HCT116 (cell line): ENCODE data around the gene CIC. TPM values are rescaled to one million over a fixed set of nuclear protein-coding genes. Genes with fewer than 3 reads are reported as not detected.

ENCODE experiments used
- ATAC-seq: fragments of 200-7000 bp; cut with Tn5 transposase; 2 replicates; pipeline ENCODE4 v1.9.1; 2020; ENCODE audit warnings: mild to moderate bottlenecking, moderate library complexity
- BruUV-seq: library from RNA; stranded (reverse); fragments of 400-500 nt; replicated peaks from 2 replicates; lab custom pipeline; 2021; lab: Mats Ljungman, UMichigan
- CTCF ChIA-PET: fragments of 300-600 bp; sonication (Branson Sonifier 250); formaldehyde crosslinking; loops from one replicate; lab custom pipeline; 2021; ENCODE audit warnings: antibody characterized with exemption; lab: Charles Lee
- POLR2A ChIA-PET: fragments of 300-600, 350-600 bp; sonication (Branson Sonifier 250); formaldehyde crosslinking; loops from one replicate; lab custom pipeline; 2021; ENCODE audit warnings: antibody characterized with exemption; lab: Charles Lee
- RAD21 ChIA-PET, 2 experiments: fragments of 300-600 bp; sonication (Branson Sonifier 250); formaldehyde crosslinking; loops; one replicate each; lab custom pipeline; 2023; ENCODE audit warnings: low total read pairs in 2 of 2; ENCODE audit not compliant: uncharacterized antibody in 2 of 2, unreplicated experiment in 2 of 2, low non-redundant PET in 1 of 2; lab: Charles Lee
- DNase-seq: peaks from one replicate; pipeline ENCODE4 v3.0.0-alpha.2; 2010; ENCODE audit warnings: low read depth, low spot score
- H2AFZ ChIP-seq: fragments of 200-600 bp; shearing (Covaris generic), sonication (generic); 2 replicates; pipeline ENCODE4 v1.6.1; 2017; ENCODE audit warnings: low read depth, mixed run types, mixed read lengths, antibody characterized with exemption, low read length; ENCODE audit not compliant: poor library complexity, severe bottlenecking
- H3K27ac ChIP-seq: 2 replicates; pipeline ENCODE4 v1.5.1; 2012; ENCODE audit warnings: low read depth, low read length
- H3K27me3 ChIP-seq: fragments of 200-600 bp; sonication (generic); 2 replicates; pipeline ENCODE4 v1.6.1; 2016; ENCODE audit warnings: mixed run types, low read length, mixed read lengths; ENCODE audit not compliant: insufficient read depth
- H3K36me3 ChIP-seq, 2 experiments: fragments of 200-500 bp in 1 of 2; fragments of 200-600 bp in 1 of 2; sonication (Bioruptor generic) in 1 of 2; sonication (generic) in 1 of 2; 2 replicates each; pipeline versions ENCODE4 v1.5.1 to v1.6.1; 2014 to 2016; ENCODE audit warnings: low read length in 2 of 2, inconsistent platforms in 1 of 2, mixed read lengths in 1 of 2, mixed run types in 1 of 2; ENCODE audit not compliant: insufficient read depth in 2 of 2, control insufficient read depth in 1 of 2
- H3K4me1 ChIP-seq, 2 experiments: fragments of 200-600 bp in 1 of 2; sonication (generic) in 1 of 2; 2 replicates each; pipeline versions ENCODE4 v1.5.1 to v1.6.1; 2012 to 2017; ENCODE audit warnings: low read length in 2 of 2, inconsistent platforms in 1 of 2, mild to moderate bottlenecking in 1 of 2, mixed read lengths in 1 of 2, mixed run types in 1 of 2, moderate library complexity in 1 of 2; ENCODE audit not compliant: insufficient read depth in 2 of 2, control insufficient read depth in 1 of 2
- H3K4me2 ChIP-seq: fragments of 200-600 bp; sonication (generic); 2 replicates; pipeline ENCODE4 v1.6.1; 2017; ENCODE audit warnings: mixed run types, low read length, mixed read lengths
- H3K4me3 ChIP-seq, 2 experiments: fragments of 200-600 bp in 1 of 2; sonication (generic) in 1 of 2; replicated peaks in 1 of 2; 2 replicates each; pipeline ENCODE4 v1.5.1; 2011 to 2016; ENCODE audit warnings: low read length in 2 of 2, control low read depth in 1 of 2, low read depth in 1 of 2, mild to moderate bottlenecking in 1 of 2, mixed read lengths in 1 of 2, mixed run types in 1 of 2
- H3K79me2 ChIP-seq: fragments of 200-600 bp; sonication (generic); 2 replicates; pipeline ENCODE4 v1.6.1; 2017; ENCODE audit warnings: mild to moderate bottlenecking, mixed run types, low read length, moderate library complexity, mixed read lengths; ENCODE audit not compliant: insufficient read depth
- H3K9ac ChIP-seq: fragments of 200-600 bp; sonication (generic); 2 replicates; pipeline ENCODE4 v1.6.1; 2016; ENCODE audit warnings: low read length, mixed read lengths
- H3K9me2 ChIP-seq: fragments of 200-600 bp; sonication (generic), shearing (Covaris generic); 2 replicates; pipeline ENCODE4 v1.6.1; 2017; ENCODE audit warnings: mixed run types, mild to moderate bottlenecking, moderate library complexity; ENCODE audit not compliant: insufficient read depth
- H3K9me3 ChIP-seq, 2 experiments: fragments of 200-500 bp in 1 of 2; fragments of 200-600 bp in 1 of 2; sonication (Bioruptor generic) in 1 of 2; sonication (generic) in 1 of 2; 2 replicates each; pipeline ENCODE4 v1.6.1; 2014 to 2017; ENCODE audit warnings: low read length in 2 of 2, mixed read lengths in 2 of 2, inconsistent platforms in 1 of 2, low read depth in 1 of 2, mild to moderate bottlenecking in 1 of 2, mixed run types in 1 of 2, moderate library complexity in 1 of 2; ENCODE audit not compliant: control insufficient read depth in 1 of 2, insufficient read depth in 1 of 2
- H4K20me1 ChIP-seq: fragments of 200-600 bp; sonication (generic), shearing (Covaris generic); 2 replicates; pipeline ENCODE4 v1.6.1; 2017; ENCODE audit warnings: mixed run types, mild to moderate bottlenecking, moderate library complexity; ENCODE audit not compliant: insufficient read depth
- EGR1 ChIP-seq: IDR thresholded peaks from 2 replicates; pipeline ENCODE4 v1.6.1; 2012; ENCODE audit warnings: low read depth
- EZH2 ChIP-seq: fragments of 200-600 bp; sonication (generic); IDR thresholded peaks from 2 replicates; pipeline ENCODE4 v1.6.1; 2017; ENCODE audit warnings: antibody characterized with exemption, mixed run types
- EZH2phosphoT487 ChIP-seq: fragments of 200-600 bp; IDR thresholded peaks from 2 replicates; pipeline ENCODE4 v1.6.1; 2018; ENCODE audit warnings: antibody characterized with exemption, borderline replicate concordance
- JUND ChIP-seq: IDR thresholded peaks from 2 replicates; pipeline ENCODE4 v1.6.1; 2012
- POLR2AphosphoS5 ChIP-seq: IDR thresholded peaks from 2 replicates; pipeline ENCODE4 v1.6.1; 2011; ENCODE audit warnings: mild to moderate bottlenecking, low read depth, low read length, moderate library complexity
- SRF ChIP-seq: IDR thresholded peaks from 2 replicates; pipeline ENCODE4 v1.6.1; 2012; ENCODE audit warnings: low read depth
- YY1 ChIP-seq: IDR thresholded peaks from 2 replicates; pipeline ENCODE4 v1.6.1; 2011; ENCODE audit warnings: low read length, low read depth, moderate library complexity, mild to moderate bottlenecking; ENCODE audit not compliant: insufficient replicate concordance; ENCODE audit errors: extremely low read depth
- ZFX ChIP-seq: fragments of 450-650 bp; IDR thresholded peaks from 2 replicates; pipeline ENCODE4 v1.6.1; 2017
- ZNF274 ChIP-seq: fragments of 200-500 bp; sonication (Bioruptor generic); IDR thresholded peaks from 2 replicates; pipeline ENCODE4 v1.6.1; 2014; ENCODE audit warnings: mild to moderate bottlenecking, low read depth, low read length, inconsistent platforms
- intact Hi-C: fragments of 100-400 bp; cut with micrococcal nuclease; formaldehyde crosslinking; loops from 2 replicates; pipeline ENCODE4 v1.10.0; 2022
- total RNA-seq: library from RNA; stranded (reverse); gene quantifications from one replicate; pipeline ENCODE4 v1.2.1, GENCODE V29; 2021; ENCODE audit not compliant: unreplicated experiment
- TF ChIP-seq, protein P1 (sequence below): IDR thresholded peaks from 2 replicates; pipeline ENCODE4 v1.6.1; 2011; ENCODE audit warnings: mild to moderate bottlenecking, low read length, moderate library complexity; ENCODE audit not compliant: insufficient replicate concordance; ENCODE audit errors: extremely low read depth
- TF ChIP-seq, protein P2 (sequence below): IDR thresholded peaks from 2 replicates; pipeline ENCODE4 v1.6.1; 2012
- TF ChIP-seq, protein P3 (sequence below): IDR thresholded peaks from 2 replicates; pipeline ENCODE4 v1.6.1; 2012; ENCODE audit warnings: low read depth

The CIC gene
- total RNA-seq, 1 experiment from 2014 or later, result 52.0 TPM

DNA sequence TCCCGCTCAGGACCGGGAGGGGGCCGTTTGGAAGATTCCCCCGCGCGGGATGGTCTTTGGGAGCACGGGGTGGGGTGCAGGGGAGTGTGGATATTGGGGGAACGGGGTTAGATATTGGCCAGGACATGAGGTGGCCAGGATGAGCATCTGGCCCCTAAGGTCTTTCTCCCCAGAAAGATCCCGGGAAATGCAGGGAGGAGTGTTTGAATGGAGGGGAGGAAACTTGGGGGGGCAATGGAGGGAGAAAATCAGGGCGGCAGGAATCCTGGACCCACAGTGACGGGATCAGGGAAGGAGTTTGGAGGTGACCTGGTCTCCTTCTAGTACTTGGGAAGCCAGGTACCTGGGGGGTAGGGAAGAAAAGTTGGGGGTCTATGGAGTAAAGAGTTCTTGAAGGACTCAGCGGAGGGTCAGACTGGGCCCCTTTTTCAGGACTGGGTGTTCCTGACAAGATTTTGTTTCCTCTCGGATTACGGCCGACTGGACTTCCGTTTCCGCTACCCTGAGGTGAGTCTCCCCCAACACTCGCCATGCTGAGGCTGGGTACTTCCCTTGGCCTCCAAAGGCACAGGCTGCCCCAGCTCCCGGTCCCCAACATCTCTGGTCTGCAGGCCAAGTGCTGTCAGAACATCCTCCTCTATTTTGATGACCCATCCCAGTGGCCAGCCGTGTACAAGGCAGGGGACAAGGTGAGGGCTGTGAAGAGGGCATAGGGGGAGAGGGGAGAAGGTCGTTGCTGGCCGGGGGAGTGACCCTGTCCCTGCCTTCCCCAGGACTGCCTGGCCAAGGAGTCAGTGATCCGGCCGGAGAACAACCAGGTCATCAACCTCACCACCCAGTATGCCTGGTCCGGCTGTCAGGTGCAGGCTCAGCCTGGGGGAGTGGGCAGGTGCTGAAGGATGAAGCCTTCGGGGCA is 45.0 kb downstream of the CIC start:
- H3K9me3 ChIP-seq, result no peaks in the 10 kb centered on the region
- H3K9ac ChIP-seq, result peak overlapping the region; percentile 49; the same call in 1 of the 2 replicates
- H3K9me2 ChIP-seq, result no peaks in the 10 kb centered on the region
- no TSS peak for BruUV-seq
- CTCF ChIA-PET, result interaction anchor here (1.1 kb wide), 1 partner anchor 8 kb away, joined by 3 read pairs; no protein-coding TSS in a partner anchor
- intact Hi-C loops, result no loop called here
- H2AFZ ChIP-seq, result no peak overlapping the region
- no peaks in the 10 kb centered on the region for H3K27me3 ChIP-seq
- H3K27ac ChIP-seq, result no peak overlapping the region
- H4K20me1 ChIP-seq, result no peaks in the 10 kb centered on the region
- H3K36me3 ChIP-seq, result no peaks in the 10 kb centered on the region
- H3K4me3 ChIP-seq, result peak overlapping the region; percentile 57 to 79
- no peaks in the 10 kb centered on the region for H3K79me2 ChIP-seq
- peaks cover 0 to 18% of the 10 kb centered on the region in 2 experiments; a peak in 2 of 4 replicates for H3K4me1 ChIP-seq
- POLR2A ChIA-PET, result no interaction called here
- RAD21 ChIA-PET, result no interaction called here
- ATAC-seq, result no peak
- no peak for TF ChIP-seq SRF
- TF ChIP-seq, all 23 proteins: peak for 0
- peak overlapping the region; percentile 100 for H3K4me2 ChIP-seq
- DNase-seq, result no peak

DNA sequence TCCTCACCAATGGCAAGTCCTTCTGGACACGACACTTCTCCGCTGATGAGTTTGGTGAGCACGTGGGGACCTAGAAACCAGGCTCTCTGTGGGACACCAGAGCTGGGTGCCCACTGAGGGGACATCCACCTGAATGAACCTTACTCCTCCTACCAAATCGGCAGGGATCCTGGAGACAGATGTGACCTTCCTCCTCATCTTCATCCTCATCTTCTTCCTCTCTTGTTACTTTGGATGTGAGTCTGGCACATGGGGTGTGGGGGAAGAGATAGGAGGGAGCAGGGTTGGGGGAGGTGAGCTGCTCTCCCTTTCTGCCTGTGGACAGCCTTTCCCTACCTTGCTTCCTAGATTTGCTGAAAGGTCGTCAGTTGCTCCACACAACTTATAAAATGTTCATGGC is 46.0 kb downstream of the CIC start:
- H3K9me2 ChIP-seq, result no peaks in the 10 kb centered on the region
- no TSS peak for BruUV-seq
- no peaks in the 10 kb centered on the region for H3K36me3 ChIP-seq
- H3K27ac ChIP-seq, result no peak overlapping the region
- DNase-seq (no peak), ATAC-seq (no peak)
- H3K4me3 ChIP-seq, result no peak overlapping the region
- no peak overlapping the region for H3K9ac ChIP-seq
- H4K20me1 ChIP-seq, result no peaks in the 10 kb centered on the region
- ChIA-PET CTCF (no interaction called here), RAD21 (no interaction called here), POLR2A (no interaction called here)
- H3K79me2 ChIP-seq, result no peaks in the 10 kb centered on the region
- TF ChIP-seq SRF (no peak), ZFX (no peak), EZH2 (no peak), POLR2AphosphoS5 (no peak), EZH2phosphoT487 (no peak), YY1 (no peak), ZNF274 (no peak), EGR1 (no peak), JUND (no peak)
- TF ChIP-seq, protein P1, sequence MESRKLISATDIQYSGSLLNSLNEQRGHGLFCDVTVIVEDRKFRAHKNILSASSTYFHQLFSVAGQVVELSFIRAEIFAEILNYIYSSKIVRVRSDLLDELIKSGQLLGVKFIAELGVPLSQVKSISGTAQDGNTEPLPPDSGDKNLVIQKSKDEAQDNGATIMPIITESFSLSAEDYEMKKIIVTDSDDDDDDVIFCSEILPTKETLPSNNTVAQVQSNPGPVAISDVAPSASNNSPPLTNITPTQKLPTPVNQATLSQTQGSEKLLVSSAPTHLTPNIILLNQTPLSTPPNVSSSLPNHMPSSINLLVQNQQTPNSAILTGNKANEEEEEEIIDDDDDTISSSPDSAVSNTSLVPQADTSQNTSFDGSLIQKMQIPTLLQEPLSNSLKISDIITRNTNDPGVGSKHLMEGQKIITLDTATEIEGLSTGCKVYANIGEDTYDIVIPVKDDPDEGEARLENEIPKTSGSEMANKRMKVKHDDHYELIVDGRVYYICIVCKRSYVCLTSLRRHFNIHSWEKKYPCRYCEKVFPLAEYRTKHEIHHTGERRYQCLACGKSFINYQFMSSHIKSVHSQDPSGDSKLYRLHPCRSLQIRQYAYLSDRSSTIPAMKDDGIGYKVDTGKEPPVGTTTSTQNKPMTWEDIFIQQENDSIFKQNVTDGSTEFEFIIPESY, result no peak
- TF ChIP-seq, protein P2, sequence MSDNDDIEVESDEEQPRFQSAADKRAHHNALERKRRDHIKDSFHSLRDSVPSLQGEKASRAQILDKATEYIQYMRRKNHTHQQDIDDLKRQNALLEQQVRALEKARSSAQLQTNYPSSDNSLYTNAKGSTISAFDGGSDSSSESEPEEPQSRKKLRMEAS, result no peak
- TF ChIP-seq, protein P3, sequence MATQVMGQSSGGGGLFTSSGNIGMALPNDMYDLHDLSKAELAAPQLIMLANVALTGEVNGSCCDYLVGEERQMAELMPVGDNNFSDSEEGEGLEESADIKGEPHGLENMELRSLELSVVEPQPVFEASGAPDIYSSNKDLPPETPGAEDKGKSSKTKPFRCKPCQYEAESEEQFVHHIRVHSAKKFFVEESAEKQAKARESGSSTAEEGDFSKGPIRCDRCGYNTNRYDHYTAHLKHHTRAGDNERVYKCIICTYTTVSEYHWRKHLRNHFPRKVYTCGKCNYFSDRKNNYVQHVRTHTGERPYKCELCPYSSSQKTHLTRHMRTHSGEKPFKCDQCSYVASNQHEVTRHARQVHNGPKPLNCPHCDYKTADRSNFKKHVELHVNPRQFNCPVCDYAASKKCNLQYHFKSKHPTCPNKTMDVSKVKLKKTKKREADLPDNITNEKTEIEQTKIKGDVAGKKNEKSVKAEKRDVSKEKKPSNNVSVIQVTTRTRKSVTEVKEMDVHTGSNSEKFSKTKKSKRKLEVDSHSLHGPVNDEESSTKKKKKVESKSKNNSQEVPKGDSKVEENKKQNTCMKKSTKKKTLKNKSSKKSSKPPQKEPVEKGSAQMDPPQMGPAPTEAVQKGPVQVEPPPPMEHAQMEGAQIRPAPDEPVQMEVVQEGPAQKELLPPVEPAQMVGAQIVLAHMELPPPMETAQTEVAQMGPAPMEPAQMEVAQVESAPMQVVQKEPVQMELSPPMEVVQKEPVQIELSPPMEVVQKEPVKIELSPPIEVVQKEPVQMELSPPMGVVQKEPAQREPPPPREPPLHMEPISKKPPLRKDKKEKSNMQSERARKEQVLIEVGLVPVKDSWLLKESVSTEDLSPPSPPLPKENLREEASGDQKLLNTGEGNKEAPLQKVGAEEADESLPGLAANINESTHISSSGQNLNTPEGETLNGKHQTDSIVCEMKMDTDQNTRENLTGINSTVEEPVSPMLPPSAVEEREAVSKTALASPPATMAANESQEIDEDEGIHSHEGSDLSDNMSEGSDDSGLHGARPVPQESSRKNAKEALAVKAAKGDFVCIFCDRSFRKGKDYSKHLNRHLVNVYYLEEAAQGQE, result no peak
- no peak overlapping the region for H2AFZ ChIP-seq
- H3K4me2 ChIP-seq, result no peak overlapping the region
- H3K9me3 ChIP-seq, result no peaks in the 10 kb centered on the region
- H3K4me1 ChIP-seq, result peaks cover 0 to 18% of the 10 kb centered on the region in 2 experiments; a peak in 2 of 4 replicates
- intact Hi-C loops, result no loop called here
- no peaks in the 10 kb centered on the region for H3K27me3 ChIP-seq
